ENCODE data around the gene RUSC2.
A peak's percentile ranks its signal among the peaks of the same experiment; 100 is the strongest.
"Not testable (repeated sequence)": the region's sequence is repeated elsewhere in the genome, so short reads cannot be mapped to it uniquely, and the experiment has no call there.

RUSC2 gene

DNA sequence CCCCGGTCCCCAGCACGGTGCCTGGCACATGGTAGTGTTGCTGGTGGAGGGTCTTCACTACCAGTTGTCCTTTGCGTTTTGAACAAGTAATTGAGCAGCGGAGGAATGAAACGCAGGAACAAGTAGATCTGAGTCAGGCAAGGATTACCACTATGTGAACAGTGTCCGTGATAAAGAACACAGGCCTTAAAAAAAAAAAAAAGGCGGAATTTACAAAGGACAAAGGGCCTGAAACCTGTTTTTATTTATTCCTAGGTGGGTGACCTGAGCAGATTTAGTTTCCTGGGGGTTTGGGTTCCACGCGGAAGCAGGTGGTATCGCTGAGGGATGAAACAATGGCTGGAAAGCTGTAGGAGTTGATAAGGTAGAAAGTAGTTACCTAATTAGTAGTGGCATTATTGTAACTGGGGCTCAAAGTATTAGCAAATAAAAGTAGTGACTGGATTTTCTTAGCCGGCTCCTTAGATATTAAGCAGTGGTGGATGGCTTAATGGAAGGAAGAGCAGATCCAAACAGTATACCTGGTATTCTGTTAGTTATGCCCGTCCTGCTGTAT is 1.1 kb downstream of the RUSC2 start:
- no peak for DNase-seq

DNA sequence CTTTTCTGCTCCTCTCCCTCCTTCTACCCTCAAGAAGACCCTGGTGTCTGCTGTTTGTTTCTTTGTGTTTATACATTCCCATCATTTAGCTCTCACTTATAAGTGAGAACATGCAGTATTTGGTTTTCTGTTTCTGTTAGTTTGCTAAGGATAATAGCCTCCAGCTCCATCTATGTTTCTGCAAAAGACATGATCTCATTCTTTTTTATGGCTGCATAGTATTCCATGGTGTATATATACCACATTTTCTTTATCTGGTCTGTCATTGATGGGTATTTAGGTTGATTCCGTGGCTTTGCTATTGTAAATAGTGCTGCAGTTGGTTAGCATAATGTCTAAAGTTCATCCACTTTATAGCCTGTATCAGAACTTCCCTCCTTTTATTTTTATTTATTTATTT is 3.2 kb downstream of the RUSC2 start:
- not testable (repeated sequence) for DNase-seq

DNA sequence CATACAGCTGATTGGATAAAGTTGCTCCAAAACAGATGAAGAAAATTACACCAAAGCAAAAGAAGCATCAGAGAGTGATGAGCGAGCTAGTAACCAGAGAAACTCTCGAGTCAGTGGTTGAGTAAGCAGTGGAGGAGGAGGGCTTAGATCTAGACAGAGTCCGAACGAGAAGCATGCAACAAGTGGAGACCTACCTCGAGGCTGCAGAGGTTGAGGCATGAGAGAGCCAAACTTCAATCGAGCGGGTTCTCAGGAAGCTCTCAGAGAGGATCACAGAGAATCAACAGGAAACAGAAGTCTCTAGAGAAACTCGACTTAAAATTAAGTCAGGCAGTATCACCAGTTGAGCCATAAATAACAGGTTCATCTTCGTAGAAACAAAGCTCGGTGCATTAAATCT is 6.1 kb downstream of the RUSC2 start:
- no peak for DNase-seq

DNA sequence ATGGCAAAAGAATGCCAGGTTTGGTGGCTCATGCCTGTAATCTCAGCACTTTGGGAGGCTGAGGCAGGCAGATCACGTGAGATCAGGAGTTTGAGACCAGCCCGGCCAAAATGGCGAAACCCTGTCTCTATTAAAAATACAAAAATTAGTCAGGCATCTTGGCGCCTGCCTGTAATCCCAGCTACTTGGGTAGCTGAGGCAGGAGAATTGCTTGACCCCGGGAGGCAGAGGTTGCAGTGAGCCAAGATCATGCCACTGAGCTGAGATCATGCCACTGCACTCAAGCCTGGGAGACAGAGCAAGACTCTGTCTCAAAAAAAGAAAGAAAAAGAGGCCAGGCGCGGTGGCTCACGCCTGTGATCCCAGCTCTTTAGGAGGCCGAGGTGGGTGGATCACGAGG is 8.3 kb downstream of the RUSC2 start:
- not testable (repeated sequence) for DNase-seq

DNA sequence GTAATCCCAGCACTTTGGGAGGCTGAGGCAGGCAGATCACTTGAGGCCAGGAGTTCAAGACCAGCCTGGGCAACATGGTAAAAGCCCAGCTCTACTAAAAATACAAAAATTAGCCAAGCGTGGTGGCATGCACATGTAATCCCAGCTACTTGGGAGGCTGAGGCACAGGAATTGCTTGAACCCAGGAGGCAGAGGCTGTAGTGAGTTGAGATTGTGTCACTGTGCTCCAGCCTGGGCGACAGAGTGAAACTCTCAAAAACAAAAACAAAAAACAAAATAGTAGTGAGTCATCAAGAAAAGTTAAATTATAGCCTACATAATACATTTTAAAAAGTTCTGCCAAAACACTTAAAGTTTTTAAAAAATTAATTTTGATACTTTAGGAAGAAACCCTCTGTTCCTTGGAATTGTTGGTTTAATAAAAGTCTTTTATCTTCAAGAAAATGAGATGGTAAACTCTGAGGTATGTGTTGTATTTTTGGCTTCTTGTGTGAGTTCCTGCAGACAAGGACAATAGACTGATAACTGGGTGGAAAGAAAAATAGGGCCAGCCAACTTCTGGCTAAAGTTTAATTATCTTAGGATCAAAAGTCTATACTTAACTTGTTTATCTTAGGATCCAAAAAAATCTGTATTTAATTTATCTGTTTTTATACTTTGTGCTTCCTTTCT is 9.3 kb downstream of the RUSC2 start:
- DNase-seq, result no peak

DNA sequence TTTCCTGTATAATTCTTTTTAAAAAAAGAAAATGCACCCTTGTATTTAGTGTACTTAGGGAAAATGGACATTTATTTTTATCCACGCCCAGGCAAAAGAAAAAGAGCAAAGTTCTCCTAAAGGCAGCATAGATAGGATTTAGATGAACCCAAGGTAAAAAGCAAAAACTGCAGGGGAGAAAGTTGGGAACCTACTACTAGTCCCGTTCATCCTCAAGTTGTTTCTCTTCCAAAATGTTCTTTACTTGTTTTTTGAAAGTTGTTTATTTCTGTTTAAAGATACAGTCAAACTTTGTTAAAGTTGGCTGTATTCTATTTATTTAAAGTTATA is 9.8 kb downstream of the RUSC2 start:
- DNase-seq, result no peak

DNA sequence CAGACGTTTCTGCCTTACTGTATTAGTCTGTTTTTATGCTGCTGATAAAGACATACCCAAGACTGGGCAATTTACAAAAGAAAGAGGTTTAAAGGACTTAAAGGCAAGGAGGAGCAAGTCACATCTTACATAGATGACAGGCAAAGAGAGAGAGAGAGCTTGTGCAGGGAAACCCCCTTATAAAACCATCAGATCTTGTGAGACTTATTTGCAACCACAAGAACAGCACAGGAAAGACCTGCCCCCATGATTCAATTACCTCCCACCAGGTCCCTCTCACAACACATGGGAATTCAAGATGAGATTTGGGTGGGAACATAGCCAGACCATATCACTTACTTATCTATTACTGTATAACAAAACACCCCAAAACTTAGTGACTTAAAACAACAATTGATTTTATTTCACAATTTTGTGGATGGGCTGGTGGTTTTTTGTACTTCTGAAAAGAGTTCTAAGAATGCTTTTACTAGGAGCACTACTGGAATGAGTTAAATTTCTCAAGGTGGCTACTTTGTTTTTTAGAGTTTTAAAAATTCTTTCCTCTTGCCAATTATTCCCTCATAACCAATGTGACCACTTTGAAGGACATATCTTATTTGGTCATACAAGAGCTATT is 10.3 kb downstream of the RUSC2 start:
- no peak for DNase-seq

DNA sequence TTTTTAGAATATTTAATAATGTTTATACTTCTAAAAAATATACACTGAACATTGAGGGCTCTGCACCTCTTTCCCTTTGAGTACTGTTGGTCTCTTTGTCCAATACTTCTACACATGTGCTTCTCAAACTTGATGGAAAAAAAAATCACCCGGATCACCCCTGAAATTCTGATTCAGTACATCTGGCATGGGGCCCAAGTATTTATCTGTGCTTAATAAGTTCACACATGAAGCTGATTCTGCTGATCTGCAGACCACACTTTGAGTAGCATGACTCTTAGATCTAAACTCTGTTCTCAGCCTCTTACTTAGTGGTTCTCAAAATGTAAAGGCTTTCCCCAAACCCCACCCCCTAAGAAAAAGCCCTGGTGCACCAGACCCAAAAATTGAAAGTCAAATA is 12.0 kb downstream of the RUSC2 start:
- DNase-seq, result peak; percentile 37

DNA sequence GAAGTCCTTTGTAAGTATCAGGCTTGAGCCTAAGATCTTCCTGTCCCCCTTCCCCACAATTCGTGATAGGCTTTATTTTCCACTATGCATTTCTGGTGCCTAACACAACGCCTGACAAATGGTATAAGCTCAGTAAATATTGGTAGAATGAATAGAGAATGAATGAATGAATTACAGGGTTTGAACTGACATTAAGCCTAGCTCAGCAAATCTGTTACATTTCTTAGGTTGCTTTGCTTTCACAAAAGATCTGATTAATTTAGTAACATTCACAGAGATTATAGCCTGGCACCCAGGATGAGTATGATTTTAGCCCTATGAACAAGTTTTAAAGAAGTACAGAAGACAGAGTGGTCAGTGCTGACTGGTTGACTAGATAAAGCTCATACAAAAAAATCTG is 16.4 kb downstream of the RUSC2 start:
- DNase-seq, result no peak

DNA sequence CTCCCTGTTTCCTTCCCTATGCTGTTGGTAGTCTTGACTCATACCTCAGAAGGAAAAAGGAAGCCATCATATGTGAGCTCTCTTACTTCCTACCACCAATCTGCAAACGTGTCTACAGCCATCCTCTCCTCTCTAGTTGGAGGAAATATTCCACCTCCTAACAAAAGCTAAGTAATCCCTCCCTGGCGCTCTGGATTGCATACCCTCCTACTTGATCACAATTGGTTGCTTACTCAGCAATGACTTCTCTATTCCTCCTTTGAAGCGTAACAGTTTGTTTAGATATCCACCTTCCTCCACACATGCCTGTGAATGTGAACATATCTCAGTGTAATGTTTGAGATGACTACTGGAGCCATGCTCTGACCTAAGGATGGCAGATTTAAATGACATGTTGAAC is 18.2 kb downstream of the RUSC2 start:
- DNase-seq, result no peak

DNA sequence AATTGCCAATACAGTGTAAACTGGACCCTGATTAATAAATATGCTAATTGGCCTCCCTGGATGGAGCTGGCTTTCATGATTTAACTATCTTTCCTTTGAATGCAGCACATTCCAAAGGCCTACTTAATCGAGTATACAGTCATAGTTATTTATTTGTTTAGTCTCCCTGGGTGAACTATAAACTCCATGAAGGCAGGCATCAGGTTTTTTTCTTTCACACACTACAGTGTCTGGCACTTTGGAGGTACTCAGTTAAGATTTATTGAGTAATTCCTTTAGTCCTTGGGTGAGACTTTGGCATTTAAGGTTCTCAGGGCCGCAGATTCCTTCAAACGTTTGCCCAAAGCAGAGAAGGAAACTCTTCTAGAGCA is 20.5 kb downstream of the RUSC2 start:
- no peak for DNase-seq

DNA sequence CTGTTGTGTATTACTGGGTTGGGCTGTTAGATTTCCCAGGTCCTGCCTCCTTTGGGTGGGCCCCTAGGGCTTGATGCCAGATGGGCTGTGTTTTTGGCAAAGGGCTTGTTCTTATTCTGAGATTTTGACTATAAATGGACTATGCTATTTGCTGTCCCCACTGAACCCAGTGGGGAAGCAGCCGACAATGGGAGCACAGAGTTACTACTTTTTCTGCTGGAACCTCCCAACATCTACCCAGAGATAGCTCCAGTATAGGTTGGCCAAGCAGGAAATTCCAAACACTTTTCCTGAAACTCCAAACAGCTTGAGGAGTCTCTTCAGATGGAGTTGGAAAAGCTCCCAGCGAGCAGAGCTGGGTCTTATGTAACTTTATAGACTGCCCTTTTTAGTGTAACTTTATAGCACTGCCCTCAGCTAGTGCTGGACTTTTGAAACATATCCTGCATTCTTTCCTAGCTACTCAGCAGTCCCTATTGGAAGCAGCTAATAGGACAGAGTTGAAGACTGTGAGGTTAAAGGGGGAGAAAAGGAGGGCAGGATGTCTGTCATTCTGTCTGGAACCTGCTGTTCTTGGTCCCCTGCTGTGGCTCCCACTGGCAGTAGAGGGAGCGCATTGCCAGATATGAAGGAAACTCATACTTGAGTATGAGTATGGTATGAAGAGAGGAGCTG is 21.0 kb downstream of the RUSC2 start:
- DNase-seq, result no peak

DNA sequence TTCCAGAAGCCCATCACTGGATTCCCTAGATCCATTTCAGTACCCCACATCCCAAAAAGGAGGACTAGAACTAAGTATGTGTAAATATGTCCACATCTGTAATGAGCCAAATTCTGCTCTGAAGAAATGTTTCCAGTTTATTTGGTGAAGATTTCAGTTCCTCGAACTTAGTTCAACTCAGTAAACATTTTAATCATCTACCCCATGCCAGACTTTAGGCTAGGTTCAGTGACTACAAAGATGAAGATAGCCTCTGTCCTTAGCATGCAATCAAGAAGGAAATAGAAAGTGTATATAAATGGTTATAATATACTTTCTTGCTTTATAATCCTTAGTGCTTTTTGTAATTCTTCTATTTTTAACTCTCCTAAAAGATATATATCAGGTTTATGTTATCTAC is 21.5 kb downstream of the RUSC2 start:
- DNase-seq, result no peak

DNA sequence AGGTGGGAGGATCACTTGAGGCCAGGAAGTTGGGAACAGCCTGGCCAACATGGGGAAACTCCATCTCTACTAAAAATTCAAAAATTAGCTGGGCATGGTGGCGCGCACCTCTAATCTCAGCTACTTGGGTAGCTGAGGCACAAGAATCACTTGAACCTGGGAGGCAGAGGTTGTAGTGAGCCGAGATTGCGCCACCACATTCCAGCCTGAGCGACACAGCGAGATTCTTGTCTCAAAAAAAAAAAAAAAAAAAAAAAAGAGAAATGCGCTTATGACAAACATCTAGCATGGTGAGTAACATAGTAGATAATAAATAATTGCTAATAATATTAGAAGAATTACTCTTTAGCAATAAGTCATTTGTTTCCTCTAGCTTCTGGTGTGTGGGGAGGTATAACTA is 25.9 kb downstream of the RUSC2 start:
- no peak for DNase-seq

DNA sequence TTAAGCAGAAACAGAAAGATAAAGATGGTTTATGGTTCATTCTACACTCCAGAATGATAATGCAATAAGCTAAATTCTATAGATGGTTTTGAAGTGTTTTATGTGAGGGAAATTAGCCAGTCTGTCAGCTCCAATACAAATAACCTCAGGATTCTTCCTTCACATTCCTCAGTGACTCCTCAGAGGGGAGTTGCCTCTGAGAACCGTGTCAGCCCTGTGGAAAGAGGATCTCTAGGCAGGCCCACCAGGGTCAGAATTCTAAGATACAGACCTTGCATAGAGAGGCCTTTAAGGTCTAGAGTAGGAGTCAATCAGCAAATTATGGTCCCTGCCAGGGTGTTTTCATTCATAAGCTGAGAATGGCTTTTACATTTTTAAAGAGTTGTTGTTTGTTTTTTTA is 26.6 kb downstream of the RUSC2 start:
- no peak for DNase-seq

DNA sequence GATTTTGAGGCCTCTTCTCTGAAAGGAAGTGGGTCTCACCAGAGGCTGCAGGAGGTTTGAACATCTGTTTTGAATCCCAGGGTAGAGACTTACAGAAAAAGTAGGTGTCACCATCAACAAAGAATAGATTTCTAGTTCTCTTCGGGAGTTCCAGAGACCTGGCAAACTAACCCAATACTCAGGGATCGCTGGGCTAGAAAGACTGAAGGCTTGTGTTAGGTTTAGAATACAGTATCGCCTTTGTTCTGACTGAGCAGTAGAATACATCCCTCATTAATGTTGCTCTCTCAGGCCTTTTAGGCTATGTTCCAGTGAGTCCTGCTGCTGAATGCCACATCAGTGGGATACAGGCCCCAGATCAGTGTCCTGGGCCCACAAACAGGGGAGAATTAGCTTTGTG is 27.2 kb downstream of the RUSC2 start:
- no peak for DNase-seq

DNA sequence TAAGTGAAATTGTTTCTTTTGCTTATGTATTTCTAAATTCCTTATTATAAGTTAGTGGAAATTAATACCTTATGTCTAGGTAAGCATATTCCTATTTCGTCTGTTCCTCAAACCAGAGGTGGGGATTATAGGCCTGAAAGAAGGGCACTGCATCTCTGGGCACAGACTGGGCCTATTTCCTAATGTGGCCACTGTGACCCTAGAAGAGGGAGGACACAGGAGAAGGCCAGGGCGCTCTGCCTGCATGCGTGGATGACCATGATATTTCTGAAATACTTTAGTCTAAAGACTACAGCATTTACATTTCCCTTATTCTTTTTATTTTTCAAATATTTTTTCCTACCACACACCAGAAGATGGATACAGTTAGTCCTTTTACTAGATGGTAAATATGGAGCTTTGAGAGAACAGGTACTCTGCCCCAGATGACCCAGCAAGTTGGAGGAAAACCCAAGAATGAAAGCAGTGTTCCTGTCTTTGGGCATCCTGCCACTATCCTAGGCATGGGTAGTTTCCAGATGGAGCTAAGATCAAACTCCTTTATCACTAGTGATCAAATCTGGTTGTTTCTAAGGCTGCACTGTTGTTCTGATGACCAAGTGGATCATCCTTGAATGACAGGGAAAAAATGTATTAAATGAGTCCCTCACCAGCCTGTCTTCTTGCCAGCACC is 27.8 kb downstream of the RUSC2 start:
- DNase-seq, result no peak

DNA sequence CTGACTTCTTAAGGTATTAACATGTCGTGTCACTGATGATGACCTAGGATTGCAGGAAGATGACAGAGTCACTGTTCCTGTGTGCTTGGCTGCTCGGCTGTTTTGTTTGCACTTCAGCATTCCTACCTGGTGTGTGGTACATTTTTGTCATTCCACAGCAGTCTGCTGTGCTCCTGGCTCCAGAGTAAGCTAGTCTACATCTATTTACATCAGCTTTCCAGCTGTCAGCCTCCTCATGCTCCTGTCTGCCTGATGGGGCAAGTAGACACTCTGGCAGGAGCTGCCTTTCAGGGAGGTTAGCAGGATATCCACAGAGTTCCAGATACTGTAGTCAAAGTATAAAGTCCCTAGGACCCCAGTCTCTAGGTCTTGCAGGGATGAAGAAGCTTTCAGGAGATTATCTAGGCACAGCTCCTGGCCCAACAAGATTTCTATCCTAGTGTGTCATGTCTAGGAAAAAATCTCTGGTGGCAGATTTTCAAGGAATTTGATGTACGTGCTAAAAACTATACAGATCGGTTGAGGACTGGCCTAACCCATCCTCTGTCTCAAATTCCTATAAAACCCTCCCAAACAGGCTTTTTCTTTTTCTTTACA is 28.4 kb downstream of the RUSC2 start:
- no peak for DNase-seq

DNA sequence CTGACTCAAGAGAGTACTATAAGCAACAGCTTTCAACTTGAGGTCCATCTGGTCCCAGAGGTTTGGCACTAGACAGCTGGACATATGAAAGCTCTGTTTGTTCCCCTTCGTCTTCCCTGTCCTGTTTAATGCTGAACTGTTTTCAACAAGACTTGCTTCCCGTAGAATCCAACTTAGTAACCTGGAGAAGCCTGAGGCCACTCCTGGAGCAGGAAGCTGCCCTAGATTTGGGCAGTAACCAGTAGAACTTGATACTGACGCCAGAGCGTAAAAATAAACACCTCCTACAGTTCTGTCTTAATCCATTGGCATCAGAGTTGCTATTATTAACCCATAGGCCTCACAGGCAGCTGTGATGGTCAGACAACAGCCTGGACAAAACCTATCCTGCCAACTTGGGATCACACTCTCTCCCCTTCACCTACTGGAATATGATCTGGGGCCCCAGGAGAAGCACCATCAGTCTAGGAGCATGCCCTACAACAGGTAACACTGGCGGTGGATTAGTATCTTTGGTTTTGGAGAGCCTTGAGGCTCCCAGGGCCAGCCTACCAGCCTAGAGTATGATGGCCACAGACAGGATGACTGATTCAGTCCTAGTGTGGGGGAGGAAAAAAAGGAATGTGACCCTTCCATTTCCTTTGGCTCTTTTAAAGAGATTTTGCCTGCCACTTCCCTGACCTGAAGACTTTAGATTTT is 29.2 kb downstream of the RUSC2 start:
- DNase-seq, result no peak

DNA sequence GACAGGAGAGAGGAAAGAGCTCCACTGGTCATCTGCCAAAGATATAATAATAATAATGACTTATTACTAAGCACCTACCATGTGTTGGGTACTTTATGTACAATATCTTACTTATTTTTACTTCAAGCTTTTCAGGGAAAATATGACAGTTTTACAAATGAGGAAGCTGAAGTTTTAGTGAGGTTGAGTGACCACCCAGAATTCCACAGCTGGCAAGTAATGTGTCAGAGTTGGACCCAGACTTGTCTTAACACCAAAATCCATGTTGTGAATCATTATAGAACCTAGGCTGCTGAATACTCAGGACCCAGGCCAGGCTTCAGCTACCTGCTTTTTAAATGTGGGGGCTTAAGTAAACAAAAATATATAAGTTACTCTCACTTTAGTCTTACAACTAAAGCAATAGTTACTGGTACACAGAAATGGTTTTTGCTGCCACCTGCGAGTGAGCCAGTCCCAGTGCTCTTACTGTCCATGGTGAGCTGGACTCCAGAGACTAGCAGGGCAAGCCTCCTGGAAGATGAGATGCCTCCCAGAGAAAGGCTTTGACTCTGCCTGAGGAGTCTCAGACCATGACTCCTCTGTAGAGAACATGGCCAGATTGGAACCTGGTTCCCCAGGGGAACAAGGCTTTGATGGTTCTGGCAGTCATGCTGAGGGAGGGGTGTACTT is 29.9 kb downstream of the RUSC2 start:
- no peak for DNase-seq

DNA sequence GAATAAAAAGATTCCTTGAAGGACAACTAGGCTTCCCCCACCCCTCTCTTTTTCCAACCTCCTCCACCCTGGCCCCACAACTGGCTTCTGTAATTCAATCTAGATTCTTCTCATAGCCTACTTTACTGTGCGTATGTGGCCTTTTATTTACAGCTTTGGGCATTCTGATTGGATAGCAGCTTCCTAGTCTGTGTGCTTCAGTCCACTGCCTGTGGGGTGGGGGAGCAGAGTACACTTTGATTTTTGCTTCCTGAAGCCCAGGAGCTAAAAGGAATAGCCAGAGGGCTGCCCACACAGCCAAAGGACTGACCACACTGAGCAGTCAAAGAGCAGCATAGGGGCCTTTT is 30.4 kb downstream of the RUSC2 start:
- no peak for DNase-seq

DNA sequence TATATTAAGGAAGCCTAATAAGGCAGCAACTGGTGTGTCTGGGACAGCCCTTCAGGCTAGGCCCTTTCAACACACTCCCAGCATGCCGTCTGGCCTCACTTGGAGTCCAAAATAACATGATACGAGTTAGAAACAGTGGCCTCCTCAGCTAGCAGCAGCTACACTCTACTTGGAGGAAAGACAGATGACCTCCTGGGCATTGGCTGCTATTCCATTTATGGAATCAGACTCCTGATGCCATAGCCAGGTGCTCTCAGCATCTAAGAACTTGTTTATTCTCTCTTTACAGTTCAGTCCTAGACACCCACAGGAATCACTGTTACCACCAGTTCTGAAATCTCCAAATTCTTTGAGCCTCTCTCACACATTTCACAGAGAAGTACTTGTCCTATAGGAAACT is 31.8 kb downstream of the RUSC2 start:
- DNase-seq, result no peak
